ENCODE results near the gene TLR10. TPM values are rescaled to one million over a fixed set of nuclear protein-coding genes. Genes with fewer than 3 reads are reported as not detected.

The TLR10 gene
- polyA plus RNA-seq, 2 of the 4 experiments (the other 2 are of a cell fraction), result 0.14 TPM; not detected in 1

- POLR2A ChIA-PET, result no interaction called here
- TF ChIP-seq JUN (IDR thresholded peaks at IDR 0.05) (no peak), HEYL (CRISPR knock-in tag; IDR thresholded peaks at IDR 0.05) (no peak), MAZ (IDR thresholded peaks at IDR 0.05; ENCODE audit: borderline replicate concordance, low read depth, low read length) (no peak), E2F6 (IDR thresholded peaks at IDR 0.05; ENCODE audit: borderline replicate concordance, low read depth) (no peak), USF2 (IDR thresholded peaks at IDR 0.05) (no peak), CHD4 (IDR thresholded peaks at IDR 0.05; ENCODE audit: borderline replicate concordance) (no peak), POLR2A (IDR thresholded peaks at IDR 0.05; ENCODE audit: low read length) (no peak), PHF8 (IDR thresholded peaks at IDR 0.05; ENCODE audit: borderline replicate concordance, low read depth) (no peak)
- no peak for FAIRE-seq
Observed at GRCh38 chr4:38823766-38824165, 41.0 kb upstream of the TLR10 start.

GRCh38 chr4:38822748-38823303, 40.0 kb upstream of the TLR10 start:
- H3K4me1 ChIP-seq, result no peaks in the 10 kb centered on the region
- TF ChIP-seq ELK1 (IDR thresholded peaks at IDR 0.05; ENCODE audit: low read depth, low read length) (no peak), RFX5 (IDR thresholded peaks at IDR 0.05) (no peak), EHF (CRISPR knock-in tag; IDR thresholded peaks at IDR 0.05) (no peak), REST (IDR thresholded peaks at IDR 0.05) (no peak), HOXA7 (CRISPR knock-in tag; IDR thresholded peaks at IDR 0.05) (no peak), BCL3 (IDR thresholded peaks at IDR 0.05) (no peak), NPAS2 (CRISPR knock-in tag; IDR thresholded peaks at IDR 0.05; ENCODE audit: borderline replicate concordance) (no peak), NR3C1 (IDR thresholded peaks at IDR 0.05) (no peak), RNF2 (IDR thresholded peaks at IDR 0.05; ENCODE audit: borderline replicate concordance, low read depth) (no peak), RAD21 (conservative IDR thresholded peaks at IDR 0.05 in 1 of 2, IDR thresholded peaks at IDR 0.05 in 1 of 2) (no peak), JUN (IDR thresholded peaks at IDR 0.05) (no peak), TFCP2L1 (CRISPR knock-in tag; IDR thresholded peaks at IDR 0.05) (no peak), JUNB (IDR thresholded peaks at IDR 0.05) (no peak), KDM5A (IDR thresholded peaks at IDR 0.05) (no peak), CBX2 (IDR thresholded peaks at IDR 0.05; ENCODE audit: borderline replicate concordance, low read depth) (no peak), USF2 (IDR thresholded peaks at IDR 0.05) (no peak), ATOH8 (CRISPR knock-in tag; IDR thresholded peaks at IDR 0.05; ENCODE audit: low read depth) (no peak), ZC3H11A (IDR thresholded peaks at IDR 0.05) (no peak)
- POLR2A ChIA-PET, result no interaction called here
- H3K4me2 ChIP-seq, result no peak overlapping the region
- no peak overlapping the region for H3K27ac ChIP-seq
- H3K4me3 ChIP-seq, result no peak overlapping the region
- WGBS (ENCODE audit: missing lambda C conversion rate), result 84% methylated on average over 5 of the region's 5 CpGs
- DNase-seq (ENCODE audit: low read depth in 1 of 2, low spot score in 1 of 2) (no peak), ATAC-seq (no peak), FAIRE-seq (no peak)
- H3K9me3 ChIP-seq, result no peaks in the 10 kb centered on the region; the same call in 2 of the 3 replicates
- CTCF ChIA-PET, result interaction anchor here (1.4 to 1.7 kb wide), 2 partner anchors 12 to 38 kb away, joined by 3 to 4 read pairs; no protein-coding TSS in a partner anchor

More at GRCh38 chr4:38823766-38824165, 41.0 kb upstream of the TLR10 start:
- CTCF ChIA-PET, result interaction anchor here (1.2 to 1.5 kb wide), 3 partner anchors 18 to 64 kb away, joined by 3 to 4 read pairs (median 3); partner anchors contain the start of gene TLR10
- ATAC-seq (no peak), DNase-seq (ENCODE audit: low read depth in 1 of 2, low spot score in 1 of 2) (no peak)
- 98% methylated on average over 10 of the region's 27 CpGs for WGBS (ENCODE audit: missing lambda C conversion rate)
- Histone ChIP-seq H3K4me3 (no peak overlapping the region), H3K9me3 (no peaks in the 10 kb centered on the region; the same call in 2 of the 3 replicates), H3K27ac (no peak overlapping the region), H3K4me1 (no peaks in the 10 kb centered on the region), H3K4me2 (no peak overlapping the region)

Data from A549 (cell line).